ELR (cell line): ENCODE data around the gene FRMD5.

ENCODE experiments used
- DNase-seq: peaks from one replicate; pipeline ENCODE4 v3.0.0-alpha.2; 2015; ENCODE audit warnings: low read depth

FRMD5 gene

GRCh38 chr15:43974852-43975251 is 220.2 kb downstream of the FRMD5 start:
- DNase-seq = no peak

DNA sequence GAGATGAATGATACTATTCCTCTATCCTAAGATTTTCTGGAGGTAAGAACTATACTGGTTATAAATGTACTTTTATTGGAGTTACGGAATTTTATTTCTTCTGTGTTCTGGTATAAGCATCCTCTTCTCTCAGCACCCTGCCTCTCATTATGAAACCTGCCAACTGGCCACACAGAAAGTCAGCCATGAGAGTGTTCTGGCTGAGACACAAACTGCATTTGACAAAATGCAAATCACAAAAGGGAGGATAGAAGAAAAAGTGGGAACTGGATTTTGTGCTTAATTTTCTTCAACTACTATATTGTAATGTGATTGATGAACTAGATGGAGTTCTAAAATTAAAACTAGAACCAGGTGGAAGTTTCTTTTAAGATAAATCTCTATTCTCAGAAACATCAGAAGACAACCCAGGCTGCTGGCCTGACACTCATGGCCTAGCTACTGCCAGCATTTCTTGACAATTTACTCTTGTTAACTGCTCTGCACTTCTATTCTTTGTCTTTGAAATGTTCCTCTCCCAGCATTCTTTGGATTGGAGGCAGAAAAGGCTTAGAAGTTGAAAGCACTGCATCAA is 225.2 kb downstream of the FRMD5 start:
- no peak for DNase-seq

DNA sequence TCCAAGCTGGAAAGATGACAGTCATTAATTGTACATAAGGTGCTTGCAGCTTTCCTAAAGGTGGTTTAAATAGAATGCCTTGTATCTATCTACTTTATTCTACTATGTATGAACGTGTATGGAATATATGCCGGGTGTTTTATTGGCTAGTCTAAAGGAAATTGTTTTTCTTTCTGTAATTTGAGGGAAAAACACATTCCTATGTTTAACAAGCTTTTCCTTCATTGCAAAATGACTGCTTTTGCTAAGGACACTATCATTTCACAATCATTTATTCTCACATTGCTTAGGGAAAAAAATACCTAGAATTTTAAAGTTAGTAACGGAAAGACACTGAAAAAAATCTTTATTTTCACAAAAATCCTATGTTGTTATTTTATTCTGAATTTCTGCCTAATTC is 226.5 kb downstream of the FRMD5 start:
- no peak for DNase-seq

- DNase-seq = no peak
Observed at GRCh38 chr15:43966646-43967045, 228.4 kb downstream of the FRMD5 start.

DNA sequence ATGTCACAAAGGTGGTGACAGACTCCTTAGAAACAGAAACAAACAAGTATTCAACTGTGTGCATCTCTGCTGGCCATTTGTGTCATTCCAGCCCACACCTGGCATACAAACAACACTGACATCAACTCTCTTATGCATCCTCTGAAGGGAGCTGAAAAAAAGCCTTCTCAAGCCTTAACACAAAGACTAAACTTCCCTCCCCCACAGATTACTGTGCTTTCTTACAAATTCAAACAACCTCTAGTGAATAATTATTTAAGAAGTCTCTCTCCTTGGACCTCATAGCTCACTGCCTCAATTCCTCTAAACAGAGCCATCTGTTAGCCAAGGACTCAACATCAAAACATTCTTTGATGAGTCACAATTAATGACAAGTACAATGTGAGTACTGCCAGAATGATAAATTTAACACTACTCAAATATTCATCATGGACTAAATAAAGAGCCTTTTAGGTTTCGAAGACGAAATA is 236.2 kb downstream of the FRMD5 start:
- peak; percentile 65 for DNase-seq

GRCh38 chr15:43957724-43958123 is 237.3 kb downstream of the FRMD5 start:
- no peak for DNase-seq

GRCh38 chr15:43955140-43955539 is 239.9 kb downstream of the FRMD5 start:
- no peak for DNase-seq

- peak; percentile 36 for DNase-seq
Observed at GRCh38 chr15:43954181-43954621, 240.9 kb downstream of the FRMD5 start.

DNA sequence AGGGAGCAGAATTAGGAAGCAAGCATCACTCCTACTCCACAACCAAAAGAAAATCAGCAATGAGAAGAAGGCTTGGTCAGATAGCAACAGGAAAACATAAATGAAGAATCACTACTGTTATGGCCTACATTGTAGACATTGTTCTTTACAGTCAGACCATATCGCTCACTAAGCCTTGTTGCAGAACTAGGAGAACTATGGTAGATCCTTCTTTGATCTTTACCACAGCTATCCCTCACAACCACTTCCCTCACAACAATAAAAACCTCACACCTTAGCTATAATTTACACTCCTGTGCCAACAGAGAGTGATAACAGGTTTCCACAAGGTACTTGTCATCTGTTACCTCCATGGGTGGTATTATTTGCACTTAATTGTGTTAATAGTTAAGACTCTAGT is 241.7 kb downstream of the FRMD5 start:
- no peak for DNase-seq

DNA sequence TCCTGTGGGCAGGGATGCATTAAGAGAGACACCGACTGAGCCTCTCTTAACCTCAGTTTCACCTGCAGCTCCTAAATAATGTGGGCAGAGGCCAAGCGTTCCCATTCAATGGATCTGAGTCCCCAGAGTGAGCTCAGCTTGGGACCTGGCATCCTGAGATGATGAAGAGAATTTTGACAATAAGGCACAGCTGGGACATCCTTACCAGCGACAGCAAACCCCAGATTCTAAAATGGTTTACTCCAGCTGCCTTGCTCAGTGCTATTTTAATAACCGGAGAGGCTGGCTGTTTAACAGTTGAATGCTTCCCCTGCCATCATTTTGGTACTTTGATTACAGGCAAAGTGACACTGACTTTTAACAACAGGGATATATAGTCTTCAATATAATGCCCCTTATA is 244.5 kb downstream of the FRMD5 start:
- DNase-seq = no peak

GRCh38 chr15:43948691-43949325 is 246.3 kb downstream of the FRMD5 start:
- peak; percentile 26 for DNase-seq

DNA sequence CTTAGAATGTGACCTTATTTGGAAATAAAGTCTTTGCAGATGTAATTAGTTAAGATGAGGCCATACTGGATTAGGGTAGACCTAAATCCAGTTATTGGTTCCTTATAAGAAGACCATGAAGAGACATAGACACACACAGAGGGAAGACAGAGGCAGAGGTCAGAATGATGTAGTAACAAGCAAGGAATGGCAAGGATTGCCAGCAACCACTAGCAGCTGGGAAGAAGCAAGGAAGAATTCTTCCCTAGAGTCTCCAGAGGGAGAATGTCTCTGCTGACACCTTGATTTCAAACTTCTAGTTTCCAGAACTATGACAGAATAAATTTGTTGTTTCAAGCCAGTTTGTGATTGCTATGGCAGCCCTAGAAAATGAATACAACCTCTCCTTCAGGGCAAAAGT is 251.6 kb downstream of the FRMD5 start:
- no peak for DNase-seq

- DNase-seq = no peak
Observed at GRCh38 chr15:43942194-43942593, 252.9 kb downstream of the FRMD5 start.

DNA sequence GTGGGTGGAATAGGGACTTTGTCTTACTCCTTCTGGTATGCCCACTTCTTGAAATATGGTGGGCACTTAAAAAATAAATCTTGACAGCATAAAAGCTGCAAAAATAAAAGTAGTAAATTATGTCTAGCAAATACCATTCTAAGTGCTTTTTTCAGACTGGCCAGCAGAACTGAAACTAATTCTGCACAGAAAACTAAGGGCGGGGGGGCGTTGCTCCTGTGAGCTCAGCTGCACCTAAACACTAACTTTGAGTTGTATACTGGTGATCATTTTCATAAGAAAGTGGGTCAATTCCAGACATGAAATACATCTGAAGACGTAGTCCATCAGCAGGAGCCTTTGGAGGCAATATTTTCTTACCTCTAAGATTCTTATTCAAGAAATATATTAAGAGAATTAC is 253.5 kb downstream of the FRMD5 start:
- no peak for DNase-seq

DNA sequence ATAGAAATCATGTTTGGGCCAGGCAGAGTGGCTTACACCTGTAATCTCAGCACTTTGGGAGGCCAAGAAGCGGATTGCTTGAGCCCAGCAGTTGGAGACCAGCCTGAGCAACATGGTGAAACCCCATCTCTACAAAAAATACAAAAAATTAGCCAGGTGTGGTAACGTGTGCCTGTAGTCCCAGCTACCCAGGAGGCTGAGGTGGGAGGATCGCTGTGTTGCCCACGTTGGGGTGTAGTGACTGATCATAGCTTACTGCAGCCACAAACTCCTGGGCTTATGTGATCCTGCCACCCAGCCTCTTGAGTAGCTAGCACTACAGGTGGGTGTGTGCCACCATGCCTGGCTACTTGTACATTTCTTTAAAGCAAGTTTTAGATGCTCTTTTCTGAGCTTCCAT is 254.0 kb downstream of the FRMD5 start:
- DNase-seq = no peak

DNA sequence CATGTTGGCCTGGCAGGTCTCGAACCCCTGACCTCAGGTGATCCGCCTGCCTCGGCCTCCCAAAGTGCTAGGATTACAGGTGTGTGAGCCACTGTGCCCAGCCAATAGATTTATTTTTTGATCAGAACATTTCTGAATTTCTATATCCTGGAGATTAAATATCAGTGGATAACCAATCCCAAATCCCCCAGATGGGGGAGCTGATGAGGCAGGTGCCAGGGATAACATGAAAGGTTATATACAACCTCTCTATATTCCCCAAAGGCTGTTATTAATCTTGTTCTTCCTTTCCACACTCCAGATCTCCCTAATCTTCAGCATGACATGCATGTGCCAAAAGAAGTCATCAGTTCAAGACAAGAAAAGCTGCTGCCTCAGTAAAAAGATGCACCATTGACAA is 256.0 kb downstream of the FRMD5 start:
- peak; percentile 55 for DNase-seq

- peak; percentile 17 for DNase-seq
Observed at GRCh38 chr15:43934480-43934879, 260.6 kb downstream of the FRMD5 start.

- DNase-seq = no peak
Observed at GRCh38 chr15:43932907-43933306, 262.2 kb downstream of the FRMD5 start.

DNA sequence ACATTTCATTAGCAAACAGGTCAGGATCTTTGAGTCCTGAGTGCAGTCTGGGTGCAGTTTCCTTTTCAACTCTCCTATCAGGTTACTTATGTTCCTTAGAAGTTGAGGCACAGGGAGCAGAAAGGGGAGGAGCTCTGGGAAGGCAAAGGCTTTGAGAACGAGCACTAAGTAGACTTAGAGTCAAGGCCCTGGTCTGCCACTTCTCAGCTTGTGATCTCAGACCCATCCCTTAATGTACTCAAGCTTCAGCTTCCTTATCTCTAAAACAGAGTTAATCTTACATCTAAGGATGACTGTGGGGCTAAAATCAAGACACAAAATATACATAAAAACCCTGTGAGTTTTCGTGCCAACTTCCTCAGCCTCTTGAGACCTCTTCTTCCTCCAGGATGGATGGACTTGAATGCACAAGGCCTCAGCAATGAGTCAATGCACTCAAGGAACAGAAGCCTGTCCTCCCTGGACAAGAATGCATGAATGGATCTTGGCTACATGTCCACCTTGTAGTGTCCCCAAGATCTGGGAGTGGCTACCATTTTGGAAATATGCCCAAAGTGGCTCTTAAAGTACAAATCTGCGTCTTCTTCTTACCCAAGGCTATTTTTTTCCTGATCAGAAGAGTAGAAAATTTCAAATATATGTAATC is 263.2 kb downstream of the FRMD5 start:
- DNase-seq = no peak

DNA sequence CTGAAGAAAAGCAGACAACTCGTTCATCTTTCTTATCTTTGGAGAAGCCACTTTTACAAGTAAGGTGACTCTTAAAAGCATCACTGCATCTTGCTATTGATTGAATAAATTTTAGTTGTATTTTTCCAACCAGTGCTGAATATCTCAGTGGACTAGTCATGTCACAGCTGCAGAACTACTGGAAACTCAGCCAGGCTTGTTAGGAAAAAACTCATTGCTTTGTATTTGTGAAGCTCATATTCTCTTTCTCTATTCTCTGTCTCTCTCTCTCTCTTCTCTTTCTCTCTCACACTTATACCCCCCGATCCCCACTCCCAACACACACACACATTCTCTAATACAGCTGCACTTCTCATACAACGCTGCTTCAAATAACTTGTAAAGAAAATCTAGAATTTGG is 264.0 kb downstream of the FRMD5 start:
- no peak for DNase-seq

- no peak for DNase-seq
Observed at GRCh38 chr15:43930556-43930955, 264.5 kb downstream of the FRMD5 start.

DNA sequence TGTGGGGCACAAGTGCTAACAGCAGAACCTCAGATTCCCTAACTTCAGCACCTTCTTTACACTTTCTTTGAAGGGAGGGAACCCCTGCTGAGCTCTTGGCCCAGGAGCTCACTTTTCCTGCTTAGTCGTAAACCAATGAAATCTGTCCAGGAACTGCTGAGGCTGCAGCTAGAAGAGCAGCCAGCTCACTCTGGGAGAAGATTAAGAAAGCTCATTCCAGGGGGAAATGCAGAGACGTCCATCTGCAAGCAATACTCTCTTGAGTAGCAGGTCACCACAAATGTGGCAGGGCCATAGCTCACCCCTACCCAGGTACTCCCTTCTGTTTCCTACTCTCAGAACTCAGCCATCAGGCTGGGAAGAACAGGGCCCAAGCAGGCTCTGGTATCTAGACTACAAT is 265.0 kb downstream of the FRMD5 start:
- DNase-seq = no peak

DNA sequence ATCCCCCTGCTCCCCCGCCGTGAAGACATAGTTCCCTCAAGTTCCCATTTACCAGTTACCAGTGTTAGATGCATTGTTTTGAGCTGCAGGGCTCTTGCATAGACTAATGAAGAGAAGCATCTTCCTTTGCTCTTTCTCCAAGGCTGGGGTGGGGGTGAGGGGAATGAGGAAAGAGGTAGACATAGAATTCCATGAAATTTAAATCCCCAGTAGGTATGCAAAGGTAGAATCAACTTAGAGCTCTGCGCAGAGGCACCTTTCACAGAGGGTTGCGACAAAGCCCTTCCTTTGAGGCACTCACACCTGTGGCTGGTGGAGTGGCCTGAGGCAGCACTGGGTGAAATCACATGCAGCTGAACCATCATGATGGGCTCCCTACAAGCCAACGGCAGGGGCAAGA is 266.9 kb downstream of the FRMD5 start:
- no peak for DNase-seq

DNA sequence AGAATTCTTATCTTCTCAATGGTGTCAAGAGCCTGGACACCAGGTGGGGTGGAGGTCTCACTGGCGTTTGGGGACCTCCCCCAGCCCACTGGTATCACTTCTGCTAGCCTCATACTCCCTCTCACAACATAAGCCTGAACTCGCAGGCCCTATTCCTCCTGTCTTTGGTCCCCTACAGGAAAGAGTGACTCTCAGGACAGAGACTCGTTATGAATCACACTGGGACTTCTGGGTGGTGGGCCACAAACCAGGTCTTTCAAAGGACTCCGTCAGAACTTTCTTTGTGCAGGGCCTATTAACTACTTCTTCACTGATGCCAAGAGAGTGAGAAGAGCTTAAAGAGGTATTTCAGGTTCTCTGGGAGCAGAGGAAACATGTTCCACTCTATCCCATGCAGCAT is 267.9 kb downstream of the FRMD5 start:
- DNase-seq = no peak
